Measurements from ENCODE around the gene IRF2.
A peak's percentile ranks its signal among the peaks of the same experiment; 100 is the strongest.

IRF2 gene

GRCh38 chr4:184450045-184450444 lies 24.3 kb downstream of the IRF2 start:
- DNase-seq = no peak

GRCh38 chr4:184448821-184449220 lies 25.5 kb downstream of the IRF2 start:
- no peak for DNase-seq

GRCh38 chr4:184448141-184448540 lies 26.2 kb downstream of the IRF2 start:
- no peak for DNase-seq

- no peak for DNase-seq
These were observed 26.7 kb downstream of the IRF2 start for GRCh38 chr4:184447664-184448063.

DNA sequence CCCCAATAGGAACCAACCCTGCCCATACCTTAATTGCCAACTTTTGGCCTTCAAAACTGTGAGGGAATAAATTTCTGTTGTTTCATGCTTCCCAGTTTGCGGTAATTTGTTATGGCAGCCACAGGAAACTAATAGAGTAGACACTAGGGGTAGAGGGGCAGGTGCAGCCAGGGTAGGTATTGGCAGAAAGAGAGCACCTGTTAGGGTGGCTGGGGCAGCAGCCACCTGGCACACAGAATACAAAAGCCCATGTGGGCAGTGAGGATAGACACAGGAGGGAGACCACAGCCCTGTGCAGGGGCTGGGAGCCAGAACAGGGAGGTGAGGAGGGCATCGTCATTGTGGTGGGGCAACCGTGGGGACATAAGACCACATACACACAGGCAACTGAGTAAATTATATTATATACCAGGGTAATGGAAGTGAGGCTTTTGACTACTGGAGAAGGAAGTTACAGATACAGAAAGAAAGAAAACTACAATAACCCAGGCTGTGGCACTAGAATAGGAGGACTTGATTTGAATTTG lies 28.2 kb downstream of the IRF2 start:
- no peak for DNase-seq

DNA sequence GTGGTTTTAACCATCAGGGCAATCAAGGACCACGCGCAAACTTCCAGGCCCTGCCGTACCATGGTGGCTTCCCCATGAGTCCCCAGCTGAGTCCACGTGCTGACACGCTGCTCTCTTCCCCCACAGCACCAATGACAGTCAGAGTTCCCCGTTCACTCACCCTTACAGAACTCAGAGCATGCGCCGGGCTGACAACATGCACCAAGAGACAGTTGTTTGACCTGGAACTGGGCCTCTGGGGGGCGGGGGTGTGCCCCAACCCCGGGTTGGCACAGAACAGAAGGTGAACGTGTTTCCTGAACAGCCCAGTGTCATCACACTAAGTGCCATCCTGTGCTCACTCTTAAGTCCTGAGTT lies 29.4 kb downstream of the IRF2 start:
- DNase-seq = peak in 2 of 4 experiments; percentile 5 to 10

DNA sequence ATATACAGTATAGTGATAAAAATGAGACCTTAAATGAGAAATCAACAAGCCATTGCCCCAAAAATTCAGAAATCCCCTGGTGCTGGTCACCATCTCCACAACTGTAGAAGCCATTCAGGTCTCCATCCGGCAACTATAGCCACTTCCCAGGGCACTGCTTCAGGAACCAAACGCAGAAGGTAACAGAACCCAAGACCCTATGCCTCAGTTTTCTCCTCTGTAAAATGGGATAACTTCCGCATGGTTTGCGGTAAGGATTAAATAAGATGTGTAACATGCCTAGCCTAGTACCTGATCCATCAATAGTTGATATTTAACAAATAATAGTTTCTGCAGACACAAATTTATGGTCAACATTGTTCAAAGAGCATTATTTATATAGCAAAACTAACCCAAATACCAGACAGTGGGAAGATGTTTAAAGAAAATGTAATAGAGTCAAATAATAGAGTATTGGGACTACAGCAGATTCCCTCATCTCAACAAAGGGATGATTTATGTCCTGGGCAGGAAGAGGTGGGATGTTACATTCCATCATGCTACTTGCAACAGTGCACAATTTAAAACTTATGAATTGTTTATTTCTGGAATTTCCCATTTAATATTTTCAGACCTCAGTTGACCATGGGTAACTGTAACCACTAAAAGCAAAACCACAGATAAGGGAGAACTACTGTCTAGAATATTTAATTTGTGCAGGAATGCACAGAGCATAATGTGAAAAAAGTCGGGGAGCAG lies 30.0 kb downstream of the IRF2 start:
- no peak for DNase-seq

- DNase-seq = no peak
These were observed 31.0 kb downstream of the IRF2 start for GRCh38 chr4:184443318-184443717.

DNA sequence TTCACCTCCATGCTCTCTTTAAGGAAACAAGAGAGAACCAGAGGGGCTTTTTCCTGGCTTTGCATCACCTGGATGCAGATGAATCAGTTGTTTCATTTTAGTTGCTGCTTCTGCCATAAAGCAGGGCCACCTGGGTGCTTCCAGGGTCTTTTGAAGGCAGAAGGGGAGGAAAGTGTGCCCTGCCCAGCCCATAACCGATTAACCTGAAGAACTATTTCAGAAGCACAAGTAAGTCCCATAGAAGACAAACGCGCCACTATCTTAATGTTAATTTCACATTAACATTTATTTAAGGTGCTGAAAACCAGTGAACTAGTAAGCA lies 32.1 kb downstream of the IRF2 start:
- no peak for DNase-seq

DNA sequence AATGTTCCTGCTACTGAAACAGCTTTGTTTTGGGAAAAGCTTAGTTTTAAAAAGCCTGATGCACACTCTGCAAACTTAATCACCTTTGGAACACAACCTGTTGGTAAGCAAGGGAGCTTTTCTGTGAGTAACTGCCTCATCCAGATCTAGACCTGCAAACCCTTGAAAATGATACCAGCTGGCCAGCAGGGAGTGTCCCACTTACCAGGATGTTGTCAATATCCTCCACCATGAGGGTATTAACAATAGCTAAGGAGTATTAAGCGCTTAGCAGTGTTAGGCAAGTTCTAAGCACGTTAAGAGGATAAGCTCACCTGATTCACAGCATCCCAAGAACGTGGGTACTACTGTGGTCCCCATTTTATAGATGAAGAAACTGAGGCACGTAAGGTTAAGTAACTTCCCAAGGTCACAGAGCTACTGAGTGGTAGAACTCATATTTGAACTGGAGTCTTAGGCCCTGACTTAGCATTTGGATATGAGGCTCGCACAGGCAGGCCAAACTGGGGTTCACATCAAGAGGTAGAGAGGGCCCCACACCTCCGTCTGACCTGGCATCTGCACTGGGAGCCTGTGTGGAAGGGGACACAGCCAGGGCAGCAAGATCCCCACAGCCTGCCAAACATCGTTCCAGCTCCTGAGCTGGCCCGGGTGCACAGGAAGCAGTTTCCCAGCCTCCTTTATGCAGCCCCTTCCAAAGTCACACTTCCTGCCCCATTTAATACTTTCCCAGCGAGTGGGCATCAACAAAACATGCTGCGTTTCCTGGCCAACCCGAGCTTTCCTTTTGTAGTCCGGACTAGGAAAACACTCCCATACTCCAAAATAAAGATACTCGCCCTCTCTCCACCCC lies 32.7 kb downstream of the IRF2 start:
- no peak for DNase-seq

DNA sequence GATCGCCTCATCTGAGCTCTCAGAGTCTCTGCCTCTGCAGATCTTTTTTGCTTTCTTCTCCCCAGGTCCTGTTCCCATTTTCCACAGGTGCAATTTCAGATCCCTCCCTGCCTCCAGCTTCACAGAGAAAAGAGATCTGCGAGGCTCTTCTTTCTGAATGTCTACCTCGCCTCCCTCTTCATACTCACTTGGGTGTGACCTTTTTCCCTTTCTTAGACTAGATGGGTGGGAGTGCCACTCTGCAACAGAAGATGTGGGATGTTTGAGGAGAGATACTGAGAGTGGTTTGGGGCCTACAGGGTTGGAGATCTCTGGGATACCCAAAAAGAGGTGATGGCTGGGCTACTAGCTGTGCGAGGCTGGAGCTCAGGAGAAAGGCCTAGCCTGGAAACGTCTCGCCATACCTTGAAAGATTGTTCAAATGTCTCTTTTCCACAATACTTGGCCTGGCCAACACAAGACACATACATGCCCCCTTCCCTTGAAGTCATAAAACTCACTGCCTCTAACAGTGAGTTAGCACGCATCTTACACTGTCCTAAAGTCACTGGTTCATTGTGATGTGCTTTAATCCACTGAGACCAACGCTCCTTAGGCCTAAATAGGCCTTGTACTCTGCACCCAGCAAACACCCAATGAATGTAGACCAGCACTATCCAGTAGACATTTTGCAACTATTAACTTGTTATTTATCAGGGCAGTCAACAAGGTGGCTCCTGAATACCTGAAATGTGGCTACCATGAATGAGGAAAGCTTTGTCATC lies 33.6 kb downstream of the IRF2 start:
- DNase-seq = no peak

- DNase-seq = no peak
These were observed 34.3 kb downstream of the IRF2 start for GRCh38 chr4:184439856-184440594.

DNA sequence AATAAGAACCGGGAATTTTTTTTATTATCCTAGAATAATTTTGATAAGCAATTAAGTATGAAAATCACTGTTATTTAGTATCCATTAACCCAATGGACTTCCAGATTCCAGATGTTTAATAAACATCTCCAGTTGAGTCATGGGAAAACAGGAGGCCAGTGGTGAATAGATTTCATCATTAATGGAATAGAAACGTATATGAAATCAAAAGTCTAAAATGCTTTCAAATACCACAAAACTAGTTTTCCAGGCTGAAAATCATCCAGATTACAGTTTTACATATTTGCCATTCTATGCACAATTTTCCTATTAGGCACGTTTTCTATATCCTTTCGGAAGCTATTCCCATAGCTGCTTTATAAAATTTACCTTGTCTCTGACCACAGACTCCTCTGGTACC lies 35.0 kb downstream of the IRF2 start:
- DNase-seq = no peak

DNA sequence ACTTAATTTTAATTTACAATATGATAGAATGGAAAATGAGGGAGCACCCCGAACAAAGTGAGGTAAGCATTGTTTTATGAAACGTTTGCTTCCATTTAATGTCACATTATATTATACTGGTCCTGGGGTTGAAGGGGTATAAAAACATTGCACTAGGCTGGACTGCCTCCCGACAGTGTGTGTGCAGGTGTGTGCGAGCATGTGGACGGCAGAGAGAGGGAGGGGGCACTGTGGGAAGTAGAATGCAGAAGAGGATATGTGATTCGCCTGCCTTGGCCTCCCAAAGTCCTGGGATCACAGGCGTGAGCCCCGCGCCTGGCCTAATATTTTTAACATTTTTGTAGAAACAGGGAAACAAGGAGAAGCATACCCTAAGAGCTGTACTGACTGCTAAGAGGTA lies 36.0 kb downstream of the IRF2 start:
- DNase-seq = no peak

GRCh38 chr4:184437565-184438265 lies 36.6 kb downstream of the IRF2 start:
- DNase-seq = no peak

DNA sequence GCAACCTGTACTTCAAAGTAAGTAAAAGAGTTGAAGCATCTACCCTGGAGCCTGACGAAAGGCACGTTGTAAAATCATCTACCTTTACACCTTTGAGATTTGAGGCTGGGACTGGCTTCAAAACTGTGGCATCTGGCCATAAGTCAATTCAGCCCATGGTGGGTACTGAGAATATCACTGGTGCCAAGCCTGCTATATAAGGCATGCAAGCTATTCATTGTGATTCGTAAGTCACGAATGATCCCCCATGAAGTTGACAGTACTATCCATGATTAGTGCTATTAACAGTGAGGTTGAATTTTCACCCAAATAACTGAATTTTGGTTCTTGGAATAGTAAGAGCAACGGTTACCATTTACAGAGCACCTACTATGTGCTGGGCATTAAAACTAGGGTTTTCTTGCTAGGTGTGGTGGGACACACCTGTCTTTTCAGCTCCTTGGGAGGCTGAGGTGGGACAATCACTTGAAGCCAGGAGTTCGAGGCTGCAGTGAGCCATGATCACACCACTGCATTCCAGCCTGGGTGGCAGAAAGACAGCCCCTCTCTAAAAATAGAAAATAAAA lies 39.8 kb downstream of the IRF2 start:
- no peak for DNase-seq

DNA sequence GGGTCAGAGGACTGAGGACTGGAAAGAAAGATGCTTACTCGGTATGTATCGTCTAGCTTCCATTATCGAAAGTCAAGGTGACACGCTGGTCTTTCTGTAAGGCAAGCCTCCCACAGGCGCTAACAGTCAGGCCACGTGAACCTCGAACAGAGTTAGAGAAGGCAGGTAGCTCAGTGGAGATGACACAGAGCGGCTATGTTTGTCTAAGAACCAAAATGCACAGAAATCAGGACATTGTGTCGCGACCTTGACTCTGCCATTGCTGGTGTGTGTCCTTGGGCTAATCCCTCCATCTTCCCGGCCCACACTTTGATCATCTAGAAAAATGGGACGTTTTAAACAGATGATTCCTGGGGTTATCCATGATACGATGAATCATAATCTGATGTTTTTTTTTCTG lies 40.3 kb downstream of the IRF2 start:
- DNase-seq = no peak

- DNase-seq = no peak
These were observed 41.0 kb downstream of the IRF2 start for GRCh38 chr4:184433258-184433892.

GRCh38 chr4:184432127-184432922 lies 42.0 kb downstream of the IRF2 start:
- no peak for DNase-seq

DNA sequence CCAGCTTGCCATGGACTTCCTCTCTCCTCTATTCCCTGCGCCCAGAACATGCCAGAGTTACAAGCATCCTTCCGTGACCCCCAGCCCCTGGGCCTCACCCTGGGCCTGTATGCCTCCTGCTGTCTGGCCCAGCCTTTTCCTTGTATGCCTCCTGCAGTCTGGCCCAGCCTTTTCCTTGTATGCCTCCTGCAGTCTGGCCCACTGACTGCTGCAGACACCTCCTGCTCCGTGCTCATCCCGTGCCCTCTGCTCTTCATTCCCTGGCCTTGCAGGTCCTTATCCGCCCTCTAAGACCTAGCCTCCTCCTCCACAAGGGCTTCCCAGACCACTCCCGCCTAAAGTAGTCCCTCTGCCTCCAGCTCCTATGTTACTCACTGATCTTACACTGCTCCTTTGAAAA lies 44.2 kb downstream of the IRF2 start:
- DNase-seq = no peak

GRCh38 chr4:184428787-184429186 lies 45.6 kb downstream of the IRF2 start:
- DNase-seq = no peak
